Choroid plexus epithelial cell (primary cell): ENCODE data around the gene TTI1.

Source experiments
- DNase-seq: peaks from one replicate; pipeline ENCODE4 v3.0.0-alpha.2; 2010; ENCODE audit warnings: low read depth
- H3K4me3 ChIP-seq: 2 replicates; pipeline ENCODE4 v1.5.1; 2011; ENCODE audit warnings: low read depth, mild to moderate bottlenecking, control low read depth, low read length, moderate library complexity
- TF ChIP-seq, protein P1 (sequence below): conservative IDR thresholded peaks from 2 replicates; pipeline ENCODE4 v1.5.1; 2011; ENCODE audit warnings: low read depth, mild to moderate bottlenecking, control low read depth, inconsistent platforms, low read length, moderate library complexity

TTI1 gene

DNA sequence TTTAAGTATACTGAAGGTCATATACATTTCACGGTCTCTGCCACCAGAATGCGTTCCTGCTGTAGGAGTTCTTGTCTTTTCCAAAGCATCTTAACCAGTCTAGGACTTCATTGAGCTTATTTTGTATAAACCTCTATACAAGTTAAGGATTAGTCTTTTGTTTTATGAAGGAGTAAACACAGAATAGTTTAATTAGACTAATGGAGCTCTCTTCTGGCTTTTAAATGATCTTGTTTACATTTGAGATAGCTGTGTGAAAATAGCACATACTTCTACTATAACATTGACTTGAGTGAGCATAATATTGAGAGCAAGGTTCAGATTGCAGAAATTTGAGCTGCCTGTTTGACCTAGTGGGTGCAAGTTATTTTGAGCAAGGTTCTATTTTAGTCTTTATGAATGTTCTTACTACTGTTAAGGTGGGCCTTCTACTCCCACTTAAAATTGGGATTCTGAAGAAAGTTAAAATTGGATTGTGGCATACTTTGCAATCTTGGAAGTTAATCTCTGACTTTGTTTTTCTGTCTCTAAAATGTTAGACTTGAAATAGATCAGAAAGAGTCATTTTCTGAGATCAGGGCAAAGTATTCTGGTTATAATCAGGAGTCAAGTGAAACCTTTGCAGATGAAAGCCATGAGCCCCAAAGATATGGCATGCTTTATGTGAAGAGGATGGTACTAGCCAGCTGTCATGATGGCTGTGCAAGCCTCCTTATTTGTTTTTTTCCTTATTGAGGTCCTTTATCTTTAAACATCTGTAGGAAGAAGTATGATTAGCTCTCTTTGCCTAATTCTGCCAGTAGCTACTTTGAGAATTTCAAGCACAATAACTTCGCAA lies 42.1 kb upstream of the TTI1 start:
- TF ChIP-seq, protein P1, sequence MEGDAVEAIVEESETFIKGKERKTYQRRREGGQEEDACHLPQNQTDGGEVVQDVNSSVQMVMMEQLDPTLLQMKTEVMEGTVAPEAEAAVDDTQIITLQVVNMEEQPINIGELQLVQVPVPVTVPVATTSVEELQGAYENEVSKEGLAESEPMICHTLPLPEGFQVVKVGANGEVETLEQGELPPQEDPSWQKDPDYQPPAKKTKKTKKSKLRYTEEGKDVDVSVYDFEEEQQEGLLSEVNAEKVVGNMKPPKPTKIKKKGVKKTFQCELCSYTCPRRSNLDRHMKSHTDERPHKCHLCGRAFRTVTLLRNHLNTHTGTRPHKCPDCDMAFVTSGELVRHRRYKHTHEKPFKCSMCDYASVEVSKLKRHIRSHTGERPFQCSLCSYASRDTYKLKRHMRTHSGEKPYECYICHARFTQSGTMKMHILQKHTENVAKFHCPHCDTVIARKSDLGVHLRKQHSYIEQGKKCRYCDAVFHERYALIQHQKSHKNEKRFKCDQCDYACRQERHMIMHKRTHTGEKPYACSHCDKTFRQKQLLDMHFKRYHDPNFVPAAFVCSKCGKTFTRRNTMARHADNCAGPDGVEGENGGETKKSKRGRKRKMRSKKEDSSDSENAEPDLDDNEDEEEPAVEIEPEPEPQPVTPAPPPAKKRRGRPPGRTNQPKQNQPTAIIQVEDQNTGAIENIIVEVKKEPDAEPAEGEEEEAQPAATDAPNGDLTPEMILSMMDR: no peak
- H3K4me3 ChIP-seq: no peak overlapping the region
- DNase-seq: peak; percentile 88

DNA sequence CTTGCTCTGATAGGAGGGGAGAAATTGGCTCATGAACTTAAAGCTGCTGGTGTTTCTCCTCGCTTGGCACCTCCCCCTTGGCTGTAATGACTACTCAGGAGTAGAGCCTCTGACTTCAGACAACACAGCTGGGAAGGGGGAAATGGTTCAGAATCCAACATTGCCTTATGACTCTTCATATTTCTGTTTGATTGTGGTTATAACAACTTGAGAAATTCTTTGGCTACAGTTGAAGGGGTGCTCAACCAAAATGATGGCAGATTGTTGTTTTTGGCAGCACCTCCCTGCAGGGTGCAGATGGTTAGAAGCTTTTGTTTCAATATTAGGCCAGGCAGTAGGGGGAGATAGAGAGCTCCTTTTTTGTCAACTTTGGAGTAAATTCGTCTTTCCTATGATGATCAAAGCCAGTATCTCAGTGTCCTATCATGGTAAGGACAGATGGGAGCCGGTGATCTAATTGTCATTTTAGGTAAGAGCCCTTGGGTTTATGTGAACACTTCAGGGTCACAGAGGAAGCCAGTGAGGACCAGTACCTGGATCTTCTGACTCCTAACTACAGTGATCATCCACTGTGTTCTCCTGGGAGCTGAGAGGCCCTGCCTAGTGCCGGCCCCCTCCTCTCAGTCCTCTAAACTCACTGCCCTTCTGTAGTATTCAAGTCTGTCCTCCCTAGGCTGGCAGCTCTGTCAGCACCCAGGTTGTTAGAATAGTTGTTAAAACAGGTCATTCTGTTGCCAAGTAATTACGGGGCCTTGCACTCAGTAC lies 40.2 kb upstream of the TTI1 start:
- DNase-seq: peak; percentile 99
- no peak overlapping the region for H3K4me3 ChIP-seq
- TF ChIP-seq, protein P1: peak; percentile 81

DNA sequence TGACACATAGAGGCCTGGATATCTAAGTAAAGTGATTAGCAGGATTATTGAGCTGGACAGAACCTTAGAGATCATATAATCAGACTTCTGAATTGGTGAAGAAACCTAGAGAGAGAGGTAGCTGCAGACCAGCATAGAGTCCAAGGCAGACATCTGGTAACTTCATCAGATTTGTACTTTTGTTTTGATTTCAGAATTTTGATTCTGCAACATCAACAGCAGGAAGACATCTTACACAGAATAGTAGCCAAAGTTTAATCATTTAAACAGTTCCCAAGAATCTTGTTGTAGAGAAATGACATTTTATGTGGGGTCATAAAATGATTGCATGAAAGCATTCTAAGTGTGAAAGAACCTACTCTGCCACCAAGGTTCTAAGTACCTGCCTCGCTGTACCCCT lies 39.6 kb upstream of the TTI1 start:
- no peak overlapping the region for H3K4me3 ChIP-seq
- TF ChIP-seq, protein P1: no peak
- DNase-seq: peak; percentile 24

DNA sequence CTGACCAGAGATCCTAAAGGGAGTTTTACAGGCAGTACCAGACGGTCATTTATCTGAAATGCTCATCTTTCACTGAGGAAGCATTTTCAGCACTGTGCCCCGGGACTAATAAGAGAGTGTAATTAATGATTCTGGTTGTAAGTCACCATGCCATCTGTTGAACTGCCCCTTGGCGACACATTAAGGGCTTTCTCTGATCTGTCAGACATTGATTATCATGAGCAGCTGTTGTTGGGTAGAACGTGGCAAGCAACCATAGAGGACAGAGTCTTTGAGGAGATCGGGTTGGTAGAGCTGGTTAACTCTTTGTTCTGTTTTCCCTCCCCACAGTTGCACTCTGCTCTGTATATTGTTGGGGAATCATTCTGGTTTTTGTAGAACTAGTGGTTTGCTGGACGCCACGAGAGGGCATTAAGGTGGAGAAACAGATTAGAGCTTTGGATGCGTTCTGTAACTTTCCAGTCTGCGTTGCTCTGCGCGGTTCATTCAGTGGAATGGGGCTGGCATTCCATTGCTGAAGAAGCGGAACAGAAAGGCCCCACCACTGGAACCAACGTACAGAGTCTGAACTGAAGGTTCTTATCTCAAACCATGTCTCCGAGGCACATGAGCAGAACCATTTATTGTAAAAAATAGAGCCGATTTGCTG lies 34.6 kb upstream of the TTI1 start:
- no peak for DNase-seq
- no peak overlapping the region for H3K4me3 ChIP-seq
- TF ChIP-seq, protein P1: no peak

DNA sequence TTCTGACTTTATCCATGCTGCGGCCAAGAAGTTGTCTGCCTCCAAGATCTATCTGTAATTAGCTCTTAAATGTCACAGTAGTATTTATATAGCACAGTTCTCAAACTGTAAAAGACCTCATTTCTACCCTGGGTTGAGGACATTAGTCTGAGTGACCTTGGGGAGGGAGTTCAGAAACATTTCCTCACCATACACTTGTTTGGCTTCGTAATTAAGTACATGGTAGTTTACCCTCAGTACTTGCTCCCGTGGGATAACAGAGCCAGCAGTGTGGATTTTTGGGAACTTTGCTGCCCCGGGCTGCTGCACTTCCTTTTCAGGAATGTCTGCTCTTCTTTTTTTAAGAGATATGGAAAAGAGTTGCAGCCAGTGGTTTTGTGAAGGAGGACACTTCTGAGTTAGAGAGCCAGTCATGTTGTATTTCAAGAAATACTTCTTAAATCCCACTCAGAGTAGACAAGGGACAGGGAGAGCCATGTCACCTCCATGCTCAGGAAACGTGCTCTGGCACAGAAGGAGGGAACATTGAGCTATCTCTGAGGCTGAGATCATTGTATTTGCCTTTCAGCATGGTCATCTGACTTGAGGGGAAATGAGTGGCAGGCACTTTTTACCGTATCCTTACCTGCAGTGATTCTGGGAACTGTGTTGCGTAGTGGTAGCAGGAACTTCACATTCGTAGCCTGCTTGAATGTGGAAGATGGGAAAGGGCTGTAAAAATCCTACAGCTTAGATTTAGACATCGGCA lies 33.9 kb upstream of the TTI1 start:
- DNase-seq: no peak
- TF ChIP-seq, protein P1: no peak
- no peak overlapping the region for H3K4me3 ChIP-seq

DNA sequence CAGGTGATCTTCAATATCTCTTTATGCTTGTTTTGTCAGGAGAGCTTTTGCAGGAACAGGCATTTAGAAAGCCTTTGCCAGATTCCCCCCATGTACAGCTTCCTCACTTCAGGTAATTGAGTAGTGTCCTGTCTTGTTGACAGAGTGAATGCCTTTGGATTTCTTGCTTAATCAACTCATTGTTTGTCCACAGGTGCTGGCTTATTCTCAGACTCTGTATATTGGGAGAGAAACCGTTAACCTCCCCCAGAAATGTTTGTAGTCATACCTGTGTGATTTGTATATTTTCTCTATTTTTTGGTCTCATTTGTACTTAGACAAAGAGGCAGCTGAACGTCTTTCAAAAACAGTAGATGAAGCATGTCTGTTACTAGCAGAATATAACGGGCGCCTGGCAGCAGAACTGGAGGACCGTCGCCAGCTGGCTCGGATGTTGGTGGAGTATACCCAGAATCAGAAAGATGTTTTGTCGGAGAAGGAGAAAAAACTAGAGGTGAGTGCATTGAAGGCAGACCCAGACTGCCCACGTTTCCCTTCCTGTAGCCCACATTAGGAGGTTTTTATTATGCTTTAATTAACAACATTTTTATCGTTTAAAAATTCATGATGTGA lies 32.6 kb upstream of the TTI1 start:
- H3K4me3 ChIP-seq: no peak overlapping the region
- DNase-seq: no peak
- TF ChIP-seq, protein P1: no peak
